ENCODE results near the gene OR4D2. TPM values are rescaled to one million over a fixed set of nuclear protein-coding genes. Genes with fewer than 3 reads are reported as not detected.

OR4D2 gene
- total and polyA plus RNA-seq, 2 of the 8 experiments (the other 6 are each of a cell fraction or from before 2014, with no cell fraction given), result not detected

DNA sequence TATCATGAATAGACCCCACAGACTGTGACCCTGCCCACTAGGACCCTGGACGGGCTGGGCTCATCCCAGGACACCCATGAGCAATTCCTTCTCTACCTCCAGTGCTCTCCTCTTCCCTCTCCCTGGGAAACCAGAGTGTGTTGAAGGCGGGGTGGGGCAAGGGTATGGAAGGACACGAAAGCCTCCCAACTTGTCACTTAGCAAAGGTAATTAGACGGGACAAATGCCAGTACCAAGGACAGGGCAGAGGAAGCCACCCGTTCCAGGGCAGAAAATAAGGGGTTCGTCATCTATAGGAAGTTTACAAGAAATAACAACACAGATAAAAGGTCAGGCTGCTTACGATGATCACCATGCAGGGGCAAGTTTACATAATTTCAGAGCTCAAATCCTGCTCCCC is 20.9 kb downstream of the OR4D2 start:
- Histone ChIP-seq H2BK20ac (ENCODE audit: low read length) (no peak overlapping the region), H4K20me1 (replicated peaks in 1 of 2; ENCODE audit: control insufficient read depth in 1 of 2, insufficient read depth in 2 of 2, low read length in 2 of 2) (no peaks in the 10 kb centered on the region), H3K4ac (replicated peaks; ENCODE audit: insufficient read length, low read depth, low read length) (no peak overlapping the region), H2BK5ac (ENCODE audit: low read depth, low read length) (no peak overlapping the region), H2BK15ac (ENCODE audit: low read length) (no peak overlapping the region), H3K18ac (ENCODE audit: extremely low read depth, low read length) (no peak overlapping the region), H3K56ac (replicated peaks; ENCODE audit: insufficient read length, low read depth, low read length) (no peak overlapping the region), H3K36me3 (ENCODE audit: control insufficient read depth in 2 of 4, insufficient read depth in 4 of 4, low read length in 3 of 4) (no peaks in the 10 kb centered on the region), H3K4me1 (replicated peaks in 1 of 4; ENCODE audit: control insufficient read depth in 3 of 4, insufficient read depth in 4 of 4, low read length in 3 of 4) (peaks cover 0 to 7% (median 2%) of the 10 kb centered on the region in 4 experiments; a peak in 4 of 7 replicates), H3K27ac (ENCODE audit: low read depth, low read length) (no peak overlapping the region), H3K14ac (ENCODE audit: insufficient read length) (no peak overlapping the region), H3K4me3 (ENCODE audit: extremely low read depth in 1 of 4, insufficient read depth in 2 of 4, low read depth in 3 of 4, low read length in 4 of 4) (no peak overlapping the region), H3K27me3 (replicated peaks in 1 of 4; ENCODE audit: control insufficient read depth in 3 of 4, extremely low read depth in 1 of 4, insufficient read depth in 3 of 4, low read length in 3 of 4) (no peaks in the 10 kb centered on the region), H3K79me2 (ENCODE audit: control insufficient read depth in 1 of 2, insufficient read depth in 2 of 2, low read length in 2 of 2) (no peaks in the 10 kb centered on the region), H2AK5ac (ENCODE audit: low read depth, low read length) (no peak overlapping the region), H3K9me3 (ENCODE audit: insufficient read depth in 2 of 2, low read depth in 1 of 2, low read length in 1 of 2) (no peaks in the 10 kb centered on the region), H3K79me1 (ENCODE audit: low read depth, low read length) (no peaks in the 10 kb centered on the region), H3K23ac (ENCODE audit: insufficient read length) (no peak overlapping the region), H4K5ac (ENCODE audit: insufficient read length, low read depth, low read length) (no peak overlapping the region), H2AFZ (ENCODE audit: low read length) (no peak overlapping the region), H3K9ac (replicated peaks in 1 of 4; ENCODE audit: extremely low read depth in 1 of 4, low read depth in 3 of 4, low read length in 3 of 4) (no peak overlapping the region), H4K8ac (ENCODE audit: extremely low read depth, insufficient read depth, low read length) (no peak overlapping the region), H3K4me2 (ENCODE audit: insufficient read depth in 1 of 2, low read depth in 2 of 2, low read length in 2 of 2) (no peak overlapping the region), H2BK120ac (replicated peaks; ENCODE audit: low read depth, low read length) (no peak overlapping the region), H3K23me2 (ENCODE audit: low read depth, low read length) (no peaks in the 10 kb centered on the region; the same call in 1 of the 2 replicates), H2BK12ac (ENCODE audit: low read depth, low read length) (no peak overlapping the region), H4K91ac (replicated peaks; ENCODE audit: insufficient read length, low read length) (no peak overlapping the region)
- FAIRE-seq (no peak), DNase-seq (ENCODE audit: low read depth in 1 of 2, low spot score in 2 of 2) (no peak)
- WGBS, 2 experiments (ENCODE audit: extremely low coverage in 1 of 2, insufficient coverage in 1 of 2, insufficient read length in 1 of 2, insufficient replicate concordance in 2 of 2, low coverage in 1 of 2, low lambda C conversion rate in 2 of 2, missing lambda C conversion rate in 1 of 2), result 74% methylated on average over 7 of the region's 7 CpGs; no CpG with 5 or more reads in 1 of the 2 experiments
- POLR2A ChIA-PET (ENCODE audit: partially characterized antibody), result interaction anchor here (1.3 kb wide), 1 partner anchor 12 kb away, joined by 3 read pairs; no protein-coding TSS in a partner anchor
- CTCF ChIA-PET (ENCODE audit: partially characterized antibody), result interaction anchor here (1.0 kb wide), 1 partner anchor 13 kb away, joined by 5 read pairs; no protein-coding TSS in a partner anchor
- TF ChIP-seq, protein P1, sequence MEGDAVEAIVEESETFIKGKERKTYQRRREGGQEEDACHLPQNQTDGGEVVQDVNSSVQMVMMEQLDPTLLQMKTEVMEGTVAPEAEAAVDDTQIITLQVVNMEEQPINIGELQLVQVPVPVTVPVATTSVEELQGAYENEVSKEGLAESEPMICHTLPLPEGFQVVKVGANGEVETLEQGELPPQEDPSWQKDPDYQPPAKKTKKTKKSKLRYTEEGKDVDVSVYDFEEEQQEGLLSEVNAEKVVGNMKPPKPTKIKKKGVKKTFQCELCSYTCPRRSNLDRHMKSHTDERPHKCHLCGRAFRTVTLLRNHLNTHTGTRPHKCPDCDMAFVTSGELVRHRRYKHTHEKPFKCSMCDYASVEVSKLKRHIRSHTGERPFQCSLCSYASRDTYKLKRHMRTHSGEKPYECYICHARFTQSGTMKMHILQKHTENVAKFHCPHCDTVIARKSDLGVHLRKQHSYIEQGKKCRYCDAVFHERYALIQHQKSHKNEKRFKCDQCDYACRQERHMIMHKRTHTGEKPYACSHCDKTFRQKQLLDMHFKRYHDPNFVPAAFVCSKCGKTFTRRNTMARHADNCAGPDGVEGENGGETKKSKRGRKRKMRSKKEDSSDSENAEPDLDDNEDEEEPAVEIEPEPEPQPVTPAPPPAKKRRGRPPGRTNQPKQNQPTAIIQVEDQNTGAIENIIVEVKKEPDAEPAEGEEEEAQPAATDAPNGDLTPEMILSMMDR (IDR thresholded peaks at IDR 0.05; ENCODE audit: control extremely low read depth in 1 of 3, insufficient read depth in 1 of 3, low read depth in 1 of 3, low read length in 3 of 3), result no peak
- TF ChIP-seq MAFK (IDR thresholded peaks at IDR 0.05; ENCODE audit: low read depth, low read length), result no peak
- no peak for TF ChIP-seq KDM1A (IDR thresholded peaks at IDR 0.05; ENCODE audit: borderline replicate concordance, low read length)
- TF ChIP-seq, protein P2, sequence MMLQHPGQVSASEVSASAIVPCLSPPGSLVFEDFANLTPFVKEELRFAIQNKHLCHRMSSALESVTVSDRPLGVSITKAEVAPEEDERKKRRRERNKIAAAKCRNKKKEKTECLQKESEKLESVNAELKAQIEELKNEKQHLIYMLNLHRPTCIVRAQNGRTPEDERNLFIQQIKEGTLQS (IDR thresholded peaks at IDR 0.05; ENCODE audit: insufficient read depth, low read depth, low read length), result no peak
- no peak for TF ChIP-seq TEAD4 (IDR thresholded peaks at IDR 0.05; ENCODE audit: low read depth, low read length)
- no peak for TF ChIP-seq TBP (IDR thresholded peaks at IDR 0.05; ENCODE audit: low read depth, low read length)
- TF ChIP-seq CBX8 (IDR thresholded peaks at IDR 0.05; ENCODE audit: borderline replicate concordance, low read depth, low read length), result no peak
- no peak for TF ChIP-seq ASH2L (IDR thresholded peaks at IDR 0.05; ENCODE audit: low read length)
- TF ChIP-seq, protein P3, sequence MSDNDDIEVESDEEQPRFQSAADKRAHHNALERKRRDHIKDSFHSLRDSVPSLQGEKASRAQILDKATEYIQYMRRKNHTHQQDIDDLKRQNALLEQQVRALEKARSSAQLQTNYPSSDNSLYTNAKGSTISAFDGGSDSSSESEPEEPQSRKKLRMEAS (IDR thresholded peaks at IDR 0.05), result no peak
- no peak for TF ChIP-seq SIX5 (IDR thresholded peaks at IDR 0.05; ENCODE audit: low read depth, low read length)
- no peak for TF ChIP-seq BRCA1 (IDR thresholded peaks at IDR 0.05; ENCODE audit: low read depth, low read length)
- no peak for TF ChIP-seq JUND (IDR thresholded peaks at IDR 0.05; ENCODE audit: low read length)
